UCSD-AML1 (cell line): ENCODE data around the gene IPO13.

ENCODE experiments used
- DNase-seq: peaks from one replicate; lab custom pipeline; 2025; ENCODE audit not compliant: unreplicated experiment; lab: John Stamatoyannopoulos, UW

IPO13 gene

GRCh38 chr1:43930168-43930948 lies 16.4 kb upstream of the IPO13 start:
- no peak for DNase-seq

DNA sequence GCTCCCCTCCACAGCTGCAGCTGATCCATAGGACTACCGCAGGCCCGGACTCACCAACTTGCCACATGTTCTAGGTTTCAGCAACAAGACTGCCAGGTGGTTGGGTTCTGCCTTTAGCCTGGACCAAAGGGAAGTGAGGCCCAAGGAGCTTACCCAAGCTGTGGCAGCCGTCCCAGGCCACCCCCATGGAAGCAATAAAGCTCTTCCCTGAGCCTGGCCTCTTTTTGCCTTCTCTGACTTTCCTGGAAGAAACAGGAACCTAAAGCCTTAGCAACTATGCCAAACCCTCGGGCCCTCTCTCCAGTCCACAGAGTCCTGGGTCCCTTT lies 15.8 kb upstream of the IPO13 start:
- DNase-seq: no peak

GRCh38 chr1:43931711-43932660 lies 14.8 kb upstream of the IPO13 start:
- no peak for DNase-seq

- DNase-seq: no peak
Measured at GRCh38 chr1:43932786-43933385, 13.9 kb upstream of the IPO13 start.

- DNase-seq: no peak
Measured at GRCh38 chr1:43933386-43934100, 13.2 kb upstream of the IPO13 start, which contains the start of gene ARTN. Gene ARTN, plus strand, starts transcription at chr1:43933801. Its CDS starts 1,856 bp downstream, at chr1:43935657.

DNA sequence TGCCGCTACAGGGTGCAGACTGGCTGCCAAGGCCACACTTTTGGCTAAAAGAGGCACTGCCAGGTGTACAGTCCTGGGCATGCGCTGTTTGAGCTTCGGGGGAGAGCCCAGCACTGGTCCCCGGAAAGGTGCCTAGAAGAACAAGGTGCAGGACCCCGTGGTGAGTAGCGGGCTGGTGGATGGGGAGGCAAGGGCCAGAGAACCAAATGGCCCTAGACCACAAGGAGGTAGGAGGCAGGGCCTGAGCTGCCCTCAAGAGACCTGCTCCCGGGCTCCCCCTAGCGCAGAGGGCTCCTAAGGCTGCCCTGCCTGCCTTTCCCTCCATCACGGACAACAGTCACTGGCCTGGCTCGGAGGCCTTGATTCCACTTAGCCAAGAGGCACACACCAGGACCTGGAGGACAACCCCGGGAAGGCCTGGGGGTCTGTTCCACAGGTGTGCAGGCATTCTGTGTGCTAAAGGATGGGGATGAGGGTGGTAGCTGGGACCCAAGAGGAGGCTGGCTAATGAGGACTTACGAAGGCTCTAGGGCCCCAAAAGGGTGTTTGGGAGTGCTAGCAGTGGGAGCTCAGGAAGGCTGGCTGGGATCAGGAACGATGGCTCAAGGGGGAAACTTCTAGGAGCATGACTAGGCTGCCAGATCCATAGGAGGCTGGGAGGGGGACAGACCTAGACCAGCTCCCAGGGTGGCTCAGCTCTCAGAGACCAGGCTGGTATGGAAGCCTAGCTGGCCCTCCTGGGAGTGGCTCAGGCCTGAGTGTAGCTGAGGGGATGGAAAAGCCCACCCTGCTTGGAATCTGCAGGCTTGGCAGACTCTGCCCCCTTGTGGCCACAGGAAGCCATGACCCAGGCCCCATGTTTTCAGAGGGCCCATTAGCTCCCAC lies 12.4 kb upstream of the IPO13 start:
- peak; percentile 68 for DNase-seq

GRCh38 chr1:43934986-43935324 lies 11.8 kb upstream of the IPO13 start:
- no peak for DNase-seq

DNA sequence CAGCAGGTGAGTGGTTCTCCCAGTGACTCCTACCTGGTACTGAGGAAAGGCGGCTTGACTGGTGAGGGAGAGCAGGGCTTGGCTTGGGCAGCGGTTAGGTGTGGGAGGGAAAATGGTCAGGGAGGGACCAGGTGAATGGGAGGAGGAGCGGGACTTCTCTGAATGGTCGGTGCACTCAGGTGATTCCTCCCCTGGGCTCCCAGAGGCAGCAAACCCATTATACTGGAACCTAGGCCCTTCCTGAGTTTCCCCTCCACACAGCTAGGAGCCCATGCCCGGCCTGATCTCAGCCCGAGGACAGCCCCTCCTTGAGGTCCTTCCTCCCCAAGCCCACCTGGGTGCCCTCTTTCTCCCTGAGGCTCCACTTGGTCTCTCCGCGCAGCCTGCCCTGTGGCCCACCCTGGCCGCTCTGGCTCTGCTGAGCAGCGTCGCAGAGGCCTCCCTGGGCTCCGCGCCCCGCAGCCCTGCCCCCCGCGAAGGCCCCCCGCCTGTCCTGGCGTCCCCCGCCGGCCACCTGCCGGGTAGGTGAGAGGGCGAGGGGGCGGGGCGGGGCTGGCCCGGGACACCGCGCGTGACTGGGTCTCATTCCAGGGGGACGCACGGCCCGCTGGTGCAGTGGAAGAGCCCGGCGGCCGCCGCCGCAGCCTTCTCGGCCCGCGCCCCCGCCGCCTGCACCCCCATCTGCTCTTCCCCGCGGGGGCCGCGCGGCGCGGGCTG lies 10.9 kb upstream of the IPO13 start:
- no peak for DNase-seq

DNA sequence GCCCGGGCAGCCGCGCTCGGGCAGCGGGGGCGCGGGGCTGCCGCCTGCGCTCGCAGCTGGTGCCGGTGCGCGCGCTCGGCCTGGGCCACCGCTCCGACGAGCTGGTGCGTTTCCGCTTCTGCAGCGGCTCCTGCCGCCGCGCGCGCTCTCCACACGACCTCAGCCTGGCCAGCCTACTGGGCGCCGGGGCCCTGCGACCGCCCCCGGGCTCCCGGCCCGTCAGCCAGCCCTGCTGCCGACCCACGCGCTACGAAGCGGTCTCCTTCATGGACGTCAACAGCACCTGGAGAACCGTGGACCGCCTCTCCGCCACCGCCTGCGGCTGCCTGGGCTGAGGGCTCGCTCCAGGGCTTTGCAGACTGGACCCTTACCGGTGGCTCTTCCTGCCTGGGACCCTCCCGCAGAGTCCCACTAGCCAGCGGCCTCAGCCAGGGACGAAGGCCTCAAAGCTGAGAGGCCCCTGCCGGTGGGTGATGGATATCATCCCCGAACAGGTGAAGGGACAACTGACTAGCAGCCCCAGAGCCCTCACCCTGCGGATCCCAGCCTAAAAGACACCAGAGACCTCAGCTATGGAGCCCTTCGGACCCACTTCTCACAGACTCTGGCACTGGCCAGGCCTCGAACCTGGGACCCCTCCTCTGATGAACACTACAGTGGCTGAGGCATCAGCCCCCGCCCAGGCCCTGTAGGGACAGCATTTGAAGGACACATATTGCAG lies 10.2 kb upstream of the IPO13 start:
- DNase-seq: no peak

GRCh38 chr1:43937179-43937865 lies 9.4 kb upstream of the IPO13 start:
- no peak for DNase-seq

DNA sequence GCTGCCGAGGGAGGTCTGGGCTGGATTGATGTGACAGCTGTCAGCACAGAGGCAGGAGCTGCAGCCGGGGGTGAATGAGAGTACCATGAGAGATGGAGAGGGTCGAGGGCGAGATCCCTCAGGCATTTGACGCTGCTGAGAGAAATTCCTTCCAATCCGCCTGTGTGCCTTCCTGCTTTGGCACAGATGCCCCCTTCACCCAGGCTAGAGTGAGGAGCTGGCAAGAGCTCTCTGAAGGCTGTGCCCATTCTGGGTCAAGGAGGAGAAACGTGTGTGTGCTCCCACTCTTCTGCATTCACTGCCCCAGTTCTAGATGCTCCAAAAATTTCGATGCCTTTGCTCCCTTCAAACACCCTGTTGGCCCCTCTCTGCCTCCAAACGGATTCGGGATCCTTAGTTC lies 8.4 kb upstream of the IPO13 start:
- DNase-seq: no peak

DNA sequence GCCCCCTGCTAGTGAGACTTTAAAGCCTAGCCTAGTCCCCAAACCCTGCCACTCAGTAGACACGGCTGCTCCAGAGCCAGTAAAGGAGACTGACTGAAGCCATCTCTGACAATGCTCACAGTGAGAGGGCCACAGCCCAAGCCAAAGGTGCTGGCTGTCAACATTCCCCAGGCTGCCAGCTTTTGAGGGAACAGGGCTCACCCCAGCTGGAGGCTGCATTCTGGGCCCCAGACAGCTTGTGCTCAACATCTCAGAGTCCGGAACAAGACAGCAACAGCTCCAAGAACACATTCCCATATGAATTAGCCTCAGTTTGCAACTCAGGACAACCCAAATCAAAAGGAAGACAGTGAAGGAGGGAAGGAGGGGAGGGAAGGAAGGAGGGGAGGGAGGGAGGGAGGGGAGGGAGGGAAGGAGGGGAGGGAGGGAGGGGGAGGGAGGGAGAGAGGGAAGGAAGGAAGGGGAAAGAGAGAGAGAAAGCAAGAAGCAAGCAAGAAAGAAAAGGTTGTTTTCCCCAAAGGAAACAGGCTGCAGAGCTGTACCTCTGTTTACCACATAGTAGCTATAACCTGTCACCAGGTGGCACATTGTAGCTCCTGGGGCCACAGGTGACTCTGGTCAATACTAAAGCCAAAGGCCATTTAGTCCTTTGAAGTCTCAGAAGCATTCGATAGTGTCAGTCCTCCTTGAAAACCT lies 7.7 kb upstream of the IPO13 start:
- no peak for DNase-seq

DNA sequence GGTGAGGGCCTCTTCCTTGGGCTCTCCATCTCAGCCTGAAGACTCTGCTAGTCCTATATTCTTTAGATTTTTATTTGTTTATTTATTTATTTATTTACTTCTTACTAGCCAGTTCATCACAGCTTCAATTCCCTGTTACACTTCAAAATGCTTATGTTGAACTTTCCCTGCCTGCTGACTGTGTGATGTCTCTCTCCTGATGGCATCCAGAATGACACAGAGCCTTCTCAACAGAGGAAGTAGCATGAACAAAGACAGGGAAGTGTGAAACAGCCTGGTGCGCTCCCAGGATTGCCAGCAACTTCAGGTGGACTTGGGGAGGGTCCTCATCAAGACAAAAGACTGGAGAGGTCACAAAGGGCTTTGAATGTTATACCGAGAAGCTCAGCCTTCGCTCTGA lies 4.3 kb upstream of the IPO13 start:
- no peak for DNase-seq

GRCh38 chr1:43944860-43945259 lies 1.9 kb upstream of the IPO13 start:
- DNase-seq: no peak

GRCh38 chr1:43945674-43946235 lies 995 bp upstream of the IPO13 start:
- DNase-seq: no peak

DNA sequence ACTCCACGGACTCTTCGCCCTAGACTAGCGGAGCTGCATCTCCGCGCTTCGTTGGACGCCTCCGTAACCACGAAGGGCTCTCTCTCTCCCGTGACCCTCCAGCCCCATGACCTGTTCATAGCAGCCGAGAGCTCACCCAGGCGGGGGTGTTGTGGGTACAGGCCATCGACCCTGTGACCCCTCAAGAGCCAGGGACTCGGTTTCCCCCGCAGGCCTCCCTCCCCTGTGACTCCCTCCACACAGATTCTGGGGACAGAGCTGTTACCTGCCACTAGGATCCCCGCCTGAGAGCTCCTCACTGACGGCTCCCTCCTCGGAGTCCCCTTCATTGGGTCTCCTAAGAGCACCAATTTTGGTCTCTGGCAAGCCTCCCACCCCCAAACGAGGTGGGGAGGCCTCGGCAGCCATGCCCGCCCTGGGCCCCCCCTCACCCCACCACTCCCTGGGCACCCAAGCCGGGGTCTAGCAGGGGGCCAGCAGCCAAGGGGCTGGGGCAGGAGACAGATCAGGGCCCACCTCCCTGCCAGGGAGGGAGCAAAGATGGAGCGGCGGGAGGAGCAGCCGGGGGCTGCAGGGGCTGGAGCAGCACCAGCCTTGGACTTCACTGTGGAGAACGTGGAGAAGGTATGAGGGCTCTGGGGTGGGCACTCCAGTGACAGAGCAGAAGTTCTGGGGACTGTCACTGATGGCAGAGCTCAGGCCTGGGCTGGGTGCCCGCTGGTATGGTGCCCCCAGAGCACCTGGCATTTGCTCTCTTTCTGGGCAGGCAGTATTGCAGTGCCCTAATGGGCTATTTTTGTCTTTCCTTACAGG lies 517 bp downstream of the IPO13 start:
- DNase-seq: no peak
